WTC11 (cell line): ENCODE data around the gene HEXD. TPM values are rescaled to one million over a fixed set of nuclear protein-coding genes. Genes with fewer than 3 reads are reported as not detected.
"Not testable (repeated sequence)": the region's sequence is repeated elsewhere in the genome, so short reads cannot be mapped to it uniquely, and the experiment has no call there.

ENCODE experiments used
- ATAC-seq: fragments of 200-7000 bp; cut with Tn5 transposase; 2 replicates; pipeline ENCODE4 v1.10.0; 2021; ENCODE audit warnings: mild to moderate bottlenecking, moderate library complexity
- CTCF ChIA-PET: fragments of 300-600 bp; sonication (Branson Sonifier 250); formaldehyde crosslinking; loops from one replicate; lab custom pipeline; 2021; ENCODE audit warnings: antibody characterized with exemption; lab: Charles Lee
- POLR2A ChIA-PET: fragments of 350-600 bp; sonication (Branson Sonifier 250); formaldehyde crosslinking; loops from one replicate; lab custom pipeline; 2021; ENCODE audit warnings: antibody characterized with exemption; lab: Charles Lee
- DNase-seq: peaks from one replicate; pipeline ENCODE4 v3.0.0; 2021; ENCODE audit warnings: low spot score
- H3K27ac Mint-ChIP-seq: 2 replicates; pipeline ENCODE4 v1.8.0; 2021; ENCODE audit warnings: mixed read lengths
- H3K27me3 Mint-ChIP-seq: 2 replicates; pipeline ENCODE4 v1.8.0; 2021; ENCODE audit warnings: low read depth, mild to moderate bottlenecking, moderate library complexity, mixed read lengths
- H3K36me3 Mint-ChIP-seq: 2 replicates; pipeline ENCODE4 v1.8.0; 2021; ENCODE audit warnings: mixed read lengths
- H3K4me1 Mint-ChIP-seq: 2 replicates; pipeline ENCODE4 v1.8.0; 2022; ENCODE audit warnings: mixed read lengths
- H3K4me3 Mint-ChIP-seq: 2 replicates; pipeline ENCODE4 v1.8.0; 2021; ENCODE audit warnings: mild to moderate bottlenecking, moderate library complexity, mixed read lengths
- H3K9me3 Mint-ChIP-seq: 2 replicates; pipeline ENCODE4 v1.8.0; 2021; ENCODE audit warnings: mixed read lengths
- FOXP4 ChIP-seq: sonication (generic); formaldehyde crosslinking; IDR thresholded peaks from 2 replicates; pipeline ENCODE4 v1.8.0; 2022; ENCODE audit warnings: mild to moderate bottlenecking, missing genetic modification reagents
- GABPB1 ChIP-seq: sonication (generic); formaldehyde crosslinking; IDR thresholded peaks from 2 replicates; pipeline ENCODE4 v1.8.1; 2023; ENCODE audit warnings: mild to moderate bottlenecking, missing genetic modification reagents
- GRHL2 ChIP-seq: fragments of 250-450 bp; sonication (Bioruptor Pico); IDR thresholded peaks from 2 replicates; pipeline ENCODE4 v1.8.0; 2022; ENCODE audit warnings: mild to moderate bottlenecking, moderate library complexity; ENCODE audit not compliant: insufficient replicate concordance, severe bottlenecking
- HMGXB4 ChIP-seq: sonication (generic); formaldehyde crosslinking; IDR thresholded peaks from 2 replicates; pipeline ENCODE4 v1.8.1; 2023; ENCODE audit warnings: mild to moderate bottlenecking, moderate library complexity, missing genetic modification reagents
- JUN ChIP-seq: sonication (generic); formaldehyde crosslinking; IDR thresholded peaks from 2 replicates; pipeline ENCODE4 v1.8.0; 2023; ENCODE audit warnings: mild to moderate bottlenecking, missing genetic modification reagents
- KAT7 ChIP-seq: sonication (generic); formaldehyde crosslinking; IDR thresholded peaks from 2 replicates; pipeline ENCODE4 v1.8.1; 2023; ENCODE audit warnings: missing genetic modification reagents, mild to moderate bottlenecking, borderline replicate concordance
- MAX ChIP-seq: sonication (generic); formaldehyde crosslinking; IDR thresholded peaks from 2 replicates; pipeline ENCODE4 v1.8.0; 2022; ENCODE audit warnings: mild to moderate bottlenecking, missing genetic modification reagents
- NFE2L1 ChIP-seq: sonication (generic); formaldehyde crosslinking; IDR thresholded peaks from 2 replicates; pipeline ENCODE4 v1.8.1; 2023; ENCODE audit warnings: missing genetic modification reagents
- PREB ChIP-seq: sonication (generic); formaldehyde crosslinking; IDR thresholded peaks from 2 replicates; pipeline ENCODE4 v1.8.1; 2022; ENCODE audit warnings: mild to moderate bottlenecking, missing genetic modification reagents, moderate library complexity, borderline replicate concordance
- PRRX2 ChIP-seq: fragments of 250-450 bp; sonication (Bioruptor Pico); IDR thresholded peaks from 2 replicates; pipeline ENCODE4 v1.8.0; 2021; ENCODE audit warnings: mild to moderate bottlenecking
- TCF7 ChIP-seq: sonication (generic); formaldehyde crosslinking; IDR thresholded peaks from 2 replicates; pipeline ENCODE4 v1.8.0; 2022; ENCODE audit warnings: mild to moderate bottlenecking, low read depth, missing genetic modification reagents, moderate library complexity
- TEAD4 ChIP-seq: sonication (generic); formaldehyde crosslinking; IDR thresholded peaks from 2 replicates; pipeline ENCODE4 v1.8.0; 2022; ENCODE audit warnings: mild to moderate bottlenecking, missing genetic modification reagents
- ZNF671 ChIP-seq: fragments of 250-450 bp; sonication (Bioruptor Pico); IDR thresholded peaks from 2 replicates; pipeline ENCODE4 v1.8.0; 2021; ENCODE audit warnings: mild to moderate bottlenecking
- total RNA-seq: library from RNA; stranded (reverse); gene quantifications from 3 replicates; pipeline ENCODE4 v1.2.3, GENCODE V29; 2021

The HEXD gene
- total RNA-seq, 1 experiment from 2014 or later = 36.0 TPM

- TF ChIP-seq GABPB1 (CRISPR knock-in tag) = 0 out of 2 replicates have a peak, but pooled peaks have one; percentile 24
- TF ChIP-seq PREB (CRISPR knock-in tag) = no peak
- ATAC-seq (no peak), DNase-seq (no peak)
- CTCF ChIA-PET = interaction anchor here (0.5 to 2.4 kb wide), 7 partner anchors 8 to 212 kb away, joined by 3 to 9 read pairs (median 4); no protein-coding TSS in a partner anchor
- Mint-ChIP-seq H3K27ac (no peak overlapping the region), H3K4me3 (peak overlapping the region; percentile 48), H3K4me1 (peaks cover 5% of the 10 kb centered on the region), H3K36me3 (no peaks in the 10 kb centered on the region), H3K27me3 (peaks cover 60% of the 10 kb centered on the region), H3K9me3 (peaks cover 5% of the 10 kb centered on the region)
- POLR2A ChIA-PET = no interaction called here
Observed at GRCh38 chr17:82370471-82371332, 47.4 kb upstream of the HEXD start.

GRCh38 chr17:82371333-82372248, 46.6 kb upstream of the HEXD start, which contains the start of gene UTS2R:
UTS2R (plus strand) TSS chr17:82371765; CDS start chr17:82374325, 2,560 bp downstream.
- DNase-seq (peak; percentile 55), ATAC-seq (peak; percentile 13)
- Mint-ChIP-seq H3K27ac (no peak within 1 kb of the TSS), H3K4me1 (peaks cover 5% of the 10 kb centered on the region), H3K27me3 (peaks cover 67% of the 10 kb centered on the region), H3K36me3 (no peaks in the 10 kb centered on the region), H3K4me3 (peak within 1 kb of the TSS; percentile 55), H3K9me3 (peaks cover 5% of the 10 kb centered on the region)
- TF ChIP-seq JUN (no peak), GRHL2 (no peak), FOXP4 (CRISPR knock-in tag) (0 out of 2 replicates have a peak, but pooled peaks have one; percentile 21), HMGXB4 (CRISPR knock-in tag) (0 out of 2 replicates have a peak, but pooled peaks have one; percentile 50), ZNF671 (CRISPR knock-in tag) (no peak), KAT7 (CRISPR knock-in tag) (0 out of 2 replicates have a peak, but pooled peaks have one; percentile 17)
- ChIA-PET POLR2A (no interaction called here), CTCF (interaction anchor here (0.7 to 2.4 kb wide), 4 partner anchors 9 to 135 kb away, joined by 3 to 9 read pairs (median 4); no protein-coding TSS in a partner anchor)

GRCh38 chr17:82372249-82373071, 45.7 kb upstream of the HEXD start:
- DNase-seq (no peak), ATAC-seq (peak; percentile 4; the same call in 1 of the 2 replicates)
- ChIA-PET CTCF (interaction anchor here (0.9 to 1.0 kb wide), 3 partner anchors 15 to 42 kb away, joined by 3 to 5 read pairs (median 3); no protein-coding TSS in a partner anchor), POLR2A (no interaction called here)
- Mint-ChIP-seq H3K27me3 (peaks cover 67% of the 10 kb centered on the region), H3K9me3 (peaks cover 5% of the 10 kb centered on the region), H3K27ac (no peak overlapping the region), H3K4me1 (peaks cover 2% of the 10 kb centered on the region), H3K4me3 (peak overlapping the region; percentile 55), H3K36me3 (no peaks in the 10 kb centered on the region)
- TF ChIP-seq NFE2L1 (CRISPR knock-in tag) (no peak), TEAD4 (CRISPR knock-in tag) (no peak), FOXP4 (CRISPR knock-in tag) (0 out of 2 replicates have a peak, but pooled peaks have one; percentile 4), PRRX2 (no peak), MAX (CRISPR knock-in tag) (no peak), TCF7 (CRISPR knock-in tag) (no peak)

- ATAC-seq, DNase-seq, H3K27ac Mint-ChIP-seq, H3K9me3 Mint-ChIP-seq, POLR2A ChIA-PET, H3K4me1 Mint-ChIP-seq, H3K36me3 Mint-ChIP-seq: not testable (repeated sequence)
- Mint-ChIP-seq H3K27me3 (peaks cover 65% of the 10 kb centered on the region), H3K4me3 (peak overlapping the region; percentile 45)
- CTCF ChIA-PET = interaction anchor here (0.9 to 1.0 kb wide), 2 partner anchors 16 to 42 kb away, joined by 3 to 5 read pairs; no protein-coding TSS in a partner anchor
Observed at GRCh38 chr17:82373072-82373452, 45.1 kb upstream of the HEXD start.
